ENCODE results near the gene SLC44A1. TPM values are rescaled to one million over a fixed set of nuclear protein-coding genes. Genes with fewer than 3 reads are reported as not detected.

Gene SLC44A1
- total RNA-seq, 1 donor from 2014 or later, result 9.6 TPM

DNA sequence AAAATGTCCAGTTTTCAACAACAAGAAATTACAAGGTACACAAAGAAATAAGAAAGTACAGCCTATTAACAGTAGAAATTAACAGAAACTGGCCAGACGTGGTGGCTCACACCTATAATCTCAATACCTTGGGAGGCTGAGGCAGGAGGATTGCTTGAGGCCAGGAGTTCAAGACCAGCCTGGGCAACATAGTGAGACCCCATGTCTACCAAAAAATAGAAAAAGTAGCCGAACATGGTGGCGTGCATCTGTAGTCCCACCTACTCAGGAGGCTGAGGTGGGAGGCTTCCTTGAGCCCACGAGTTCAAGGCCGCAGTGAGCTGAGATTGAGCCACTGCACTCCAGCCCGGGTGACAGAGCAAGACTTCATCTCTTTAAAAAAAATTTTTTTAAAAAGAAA, 161.9 kb downstream of the SLC44A1 start:
- no peak for DNase-seq
- Mint-ChIP-seq H3K36me3 (ENCODE audit: unreplicated experiment) (no peaks in the 10 kb centered on the region), H3K4me1 (ENCODE audit: low read depth, unreplicated experiment) (peaks cover 18% of the 10 kb centered on the region), H3K4me3 (ENCODE audit: unreplicated experiment) (no peak overlapping the region), H3K9me3 (ENCODE audit: unreplicated experiment) (peaks cover 12% of the 10 kb centered on the region), H3K27ac (ENCODE audit: unreplicated experiment) (peak overlapping the region; percentile 85), H3K27me3 (ENCODE audit: unreplicated experiment) (peaks cover 8% of the 10 kb centered on the region)
- TF ChIP-seq, protein P1, sequence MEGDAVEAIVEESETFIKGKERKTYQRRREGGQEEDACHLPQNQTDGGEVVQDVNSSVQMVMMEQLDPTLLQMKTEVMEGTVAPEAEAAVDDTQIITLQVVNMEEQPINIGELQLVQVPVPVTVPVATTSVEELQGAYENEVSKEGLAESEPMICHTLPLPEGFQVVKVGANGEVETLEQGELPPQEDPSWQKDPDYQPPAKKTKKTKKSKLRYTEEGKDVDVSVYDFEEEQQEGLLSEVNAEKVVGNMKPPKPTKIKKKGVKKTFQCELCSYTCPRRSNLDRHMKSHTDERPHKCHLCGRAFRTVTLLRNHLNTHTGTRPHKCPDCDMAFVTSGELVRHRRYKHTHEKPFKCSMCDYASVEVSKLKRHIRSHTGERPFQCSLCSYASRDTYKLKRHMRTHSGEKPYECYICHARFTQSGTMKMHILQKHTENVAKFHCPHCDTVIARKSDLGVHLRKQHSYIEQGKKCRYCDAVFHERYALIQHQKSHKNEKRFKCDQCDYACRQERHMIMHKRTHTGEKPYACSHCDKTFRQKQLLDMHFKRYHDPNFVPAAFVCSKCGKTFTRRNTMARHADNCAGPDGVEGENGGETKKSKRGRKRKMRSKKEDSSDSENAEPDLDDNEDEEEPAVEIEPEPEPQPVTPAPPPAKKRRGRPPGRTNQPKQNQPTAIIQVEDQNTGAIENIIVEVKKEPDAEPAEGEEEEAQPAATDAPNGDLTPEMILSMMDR (IDR thresholded peaks at IDR 0.05; ENCODE audit: partially characterized antibody, unreplicated experiment), result no peak

DNA sequence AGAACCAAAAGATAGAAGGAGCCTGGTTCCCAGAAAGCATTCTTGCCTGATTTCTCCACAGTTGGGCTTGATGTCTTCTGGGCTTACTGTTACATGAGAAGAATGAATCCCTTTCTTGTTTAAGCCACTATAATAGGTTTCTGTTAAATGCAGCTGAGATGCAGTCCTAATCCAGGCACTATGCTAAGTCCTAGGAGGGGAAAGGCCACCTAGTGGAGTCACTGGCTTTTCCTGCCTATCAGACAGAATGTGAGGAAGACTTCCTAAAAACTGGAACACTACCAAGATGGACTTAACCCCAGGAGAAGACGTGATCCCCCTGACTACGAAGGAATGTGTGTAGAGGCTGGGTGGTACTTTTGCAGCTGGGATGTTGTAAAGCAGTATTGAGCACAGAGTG, 169.1 kb downstream of the SLC44A1 start:
- no peak overlapping the region for H3K4me3 Mint-ChIP-seq (ENCODE audit: unreplicated experiment)
- TF ChIP-seq, protein P1 (IDR thresholded peaks at IDR 0.05; ENCODE audit: partially characterized antibody, unreplicated experiment), result no peak
- peaks cover 5% of the 10 kb centered on the region for H3K36me3 Mint-ChIP-seq (ENCODE audit: unreplicated experiment)
- H3K27me3 Mint-ChIP-seq (ENCODE audit: unreplicated experiment), result peaks cover 2% of the 10 kb centered on the region
- no peaks in the 10 kb centered on the region for H3K9me3 Mint-ChIP-seq (ENCODE audit: unreplicated experiment)
- no peak overlapping the region for H3K27ac Mint-ChIP-seq (ENCODE audit: unreplicated experiment)
- DNase-seq, result no peak
- peaks cover 8% of the 10 kb centered on the region for H3K4me1 Mint-ChIP-seq (ENCODE audit: low read depth, unreplicated experiment)

DNA sequence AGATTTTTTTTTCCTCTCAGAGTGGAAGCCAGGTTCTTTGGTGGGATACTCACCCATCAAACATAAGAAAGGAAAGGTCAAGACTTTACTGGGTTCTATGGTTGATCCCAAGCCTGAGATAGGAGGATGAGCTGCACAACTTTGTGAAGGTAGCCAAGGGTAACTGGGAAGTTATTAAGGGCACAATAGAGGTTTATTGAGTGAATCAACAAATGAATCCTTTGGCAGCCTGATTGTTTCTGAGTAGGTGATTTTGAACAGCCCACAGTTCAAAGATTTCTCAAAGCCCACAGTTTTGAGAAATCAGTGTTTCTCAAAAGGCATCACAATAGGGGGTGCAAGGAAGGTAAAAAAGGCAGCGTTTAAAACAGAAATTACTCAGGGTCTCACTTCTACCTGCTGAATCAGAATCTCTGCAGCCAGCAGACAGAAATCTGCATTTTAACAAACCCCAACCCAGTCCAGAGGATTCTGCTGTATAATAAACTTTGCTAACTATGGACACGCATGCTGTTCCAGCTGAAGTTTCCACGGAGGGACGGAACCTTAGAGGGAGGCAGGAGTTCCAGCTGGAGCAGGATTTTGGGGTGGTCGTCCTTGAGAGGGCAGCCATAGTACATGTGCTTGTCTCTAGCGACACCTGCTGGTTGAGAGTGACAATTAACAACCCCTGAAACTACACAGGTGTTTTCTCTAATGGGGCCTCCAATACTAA, 170.7 kb downstream of the SLC44A1 start:
- H3K4me1 Mint-ChIP-seq (ENCODE audit: low read depth, unreplicated experiment), result peaks cover 8% of the 10 kb centered on the region
- H3K27me3 Mint-ChIP-seq (ENCODE audit: unreplicated experiment), result peaks cover 2% of the 10 kb centered on the region
- TF ChIP-seq, protein P1 (IDR thresholded peaks at IDR 0.05; ENCODE audit: partially characterized antibody, unreplicated experiment), result peak; percentile 91
- H3K4me3 Mint-ChIP-seq (ENCODE audit: unreplicated experiment), result peak overlapping the region; percentile 13
- DNase-seq, result peak; percentile 64
- H3K27ac Mint-ChIP-seq (ENCODE audit: unreplicated experiment), result no peak overlapping the region
- H3K36me3 Mint-ChIP-seq (ENCODE audit: unreplicated experiment), result peaks cover 5% of the 10 kb centered on the region
- H3K9me3 Mint-ChIP-seq (ENCODE audit: unreplicated experiment), result no peaks in the 10 kb centered on the region

DNA sequence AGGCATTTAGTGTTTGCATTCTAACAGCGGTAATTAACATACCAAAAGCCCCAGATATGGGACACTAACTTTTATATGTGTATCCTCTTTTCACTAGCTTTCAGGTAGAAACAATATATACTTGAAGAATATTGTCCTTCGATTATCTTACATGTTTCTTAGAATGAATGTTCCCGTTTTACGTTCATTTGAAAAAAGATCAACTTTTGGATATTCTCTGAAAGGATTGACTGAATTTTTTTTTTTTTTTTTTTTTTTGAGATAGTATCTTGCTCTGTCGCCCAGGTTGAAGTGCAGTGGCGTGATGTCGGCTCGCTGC, 171.2 kb downstream of the SLC44A1 start:
- Mint-ChIP-seq H3K4me3 (ENCODE audit: unreplicated experiment) (no peak overlapping the region), H3K36me3 (ENCODE audit: unreplicated experiment) (peaks cover 5% of the 10 kb centered on the region), H3K27me3 (ENCODE audit: unreplicated experiment) (no peaks in the 10 kb centered on the region), H3K4me1 (ENCODE audit: low read depth, unreplicated experiment) (peaks cover 8% of the 10 kb centered on the region), H3K9me3 (ENCODE audit: unreplicated experiment) (no peaks in the 10 kb centered on the region), H3K27ac (ENCODE audit: unreplicated experiment) (no peak overlapping the region)
- DNase-seq, result no peak
- TF ChIP-seq, protein P1 (IDR thresholded peaks at IDR 0.05; ENCODE audit: partially characterized antibody, unreplicated experiment), result peak; percentile 15

DNA sequence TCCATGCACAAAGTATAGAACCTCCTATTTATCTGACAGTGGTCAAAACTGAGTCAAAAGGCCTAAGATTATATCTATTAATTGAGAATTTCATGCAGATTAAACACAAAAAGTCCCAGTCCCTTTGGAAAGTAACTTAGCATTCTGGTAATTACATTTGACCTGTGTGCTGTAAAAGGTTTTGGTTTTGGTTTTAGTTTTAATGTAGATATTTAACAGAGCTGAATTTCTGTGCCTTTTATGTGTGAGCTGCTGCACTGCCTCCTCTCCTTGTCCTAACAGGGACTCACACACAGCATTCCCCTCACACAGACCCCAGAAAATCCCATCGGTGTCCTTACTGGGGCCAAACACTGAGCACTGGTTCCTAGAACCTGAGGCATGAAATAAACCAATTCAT, 172.4 kb downstream of the SLC44A1 start:
- Mint-ChIP-seq H3K36me3 (ENCODE audit: unreplicated experiment) (peaks cover 1% of the 10 kb centered on the region), H3K27me3 (ENCODE audit: unreplicated experiment) (no peaks in the 10 kb centered on the region), H3K9me3 (ENCODE audit: unreplicated experiment) (no peaks in the 10 kb centered on the region), H3K27ac (ENCODE audit: unreplicated experiment) (no peak overlapping the region), H3K4me1 (ENCODE audit: low read depth, unreplicated experiment) (peaks cover 8% of the 10 kb centered on the region), H3K4me3 (ENCODE audit: unreplicated experiment) (no peak overlapping the region)
- DNase-seq, result no peak
- TF ChIP-seq, protein P1 (IDR thresholded peaks at IDR 0.05; ENCODE audit: partially characterized antibody, unreplicated experiment), result no peak

Data from glutamatergic neuron (in vitro differentiated cells).